HAP-1 (cell line): Measurements from ENCODE around the gene IFIT3.

Source experiments
- DNase-seq, 2 experiments: peaks; one replicate each; pipeline ENCODE4 v3.0.0-alpha.2; 2016 to 2020; ENCODE audit warnings: low spot score in 2 of 2
- H3K27me3 ChIP-seq: fragments of 250-450 bp; sonication (Bioruptor Pico); 2 replicates; pipeline ENCODE4 v1.5.1; 2020; ENCODE audit warnings: low read depth, mild to moderate bottlenecking, moderate library complexity
- H3K36me3 ChIP-seq: fragments of 250-450 bp; sonication (Bioruptor Pico); replicated peaks from 2 replicates; pipeline ENCODE4 v1.5.1; 2020; ENCODE audit warnings: mild to moderate bottlenecking
- H3K4me1 ChIP-seq: fragments of 250-450 bp; sonication (Bioruptor Pico); 2 replicates; pipeline ENCODE4 v1.5.1; 2020; ENCODE audit warnings: mild to moderate bottlenecking
- H3K4me3 ChIP-seq: fragments of 250-450 bp; sonication (Bioruptor Pico); 2 replicates; pipeline ENCODE4 v1.5.1; 2020; ENCODE audit warnings: mild to moderate bottlenecking, moderate library complexity
- H3K9me3 ChIP-seq: fragments of 250-450 bp; sonication (Bioruptor Pico); 2 replicates; pipeline ENCODE4 v1.5.1; 2020; ENCODE audit warnings: mild to moderate bottlenecking, moderate library complexity
- in situ Hi-C: fragments of 300-500 bp; cut with MboI; formaldehyde crosslinking; loops from 3 replicates; pipeline ENCODE4 v1.14.3; 2020; ENCODE audit warnings: low sequenced_read_pairs, inconsistent platforms, mixed read lengths

IFIT3 gene

GRCh38 chr10:89297356-89297755 is 30.4 kb upstream of the IFIT3 start:
- Histone ChIP-seq H3K9me3 (no peaks in the 10 kb centered on the region), H3K4me1 (peaks cover 7% of the 10 kb centered on the region), H3K36me3 (no peaks in the 10 kb centered on the region), H3K4me3 (no peak overlapping the region), H3K27me3 (no peaks in the 10 kb centered on the region)
- no peak for DNase-seq
- in situ Hi-C loops: no loop called here

GRCh38 chr10:89297791-89298190 is 30.0 kb upstream of the IFIT3 start:
- no peak for DNase-seq
- Histone ChIP-seq H3K9me3 (no peaks in the 10 kb centered on the region), H3K36me3 (no peaks in the 10 kb centered on the region), H3K4me1 (peaks cover 10% of the 10 kb centered on the region), H3K27me3 (no peaks in the 10 kb centered on the region), H3K4me3 (no peak overlapping the region)
- in situ Hi-C loops: no loop called here

- peaks cover 10% of the 10 kb centered on the region for H3K4me1 ChIP-seq
- H3K27me3 ChIP-seq: no peaks in the 10 kb centered on the region
- in situ Hi-C loops: no loop called here
- no peak overlapping the region for H3K4me3 ChIP-seq
- no peaks in the 10 kb centered on the region for H3K9me3 ChIP-seq
- H3K36me3 ChIP-seq: no peaks in the 10 kb centered on the region
- DNase-seq: no peak
Observed at GRCh38 chr10:89299031-89299430, 28.8 kb upstream of the IFIT3 start.

- Histone ChIP-seq H3K36me3 (no peaks in the 10 kb centered on the region), H3K27me3 (no peaks in the 10 kb centered on the region), H3K9me3 (no peaks in the 10 kb centered on the region), H3K4me1 (peaks cover 10% of the 10 kb centered on the region), H3K4me3 (no peak overlapping the region)
- in situ Hi-C loops: no loop called here
- no peak for DNase-seq
Observed at GRCh38 chr10:89301232-89301631, 26.6 kb upstream of the IFIT3 start.

- H3K4me3 ChIP-seq: peak within 1 kb of the TSS; percentile 11
- H3K27me3 ChIP-seq: no peaks in the 10 kb centered on the region
- no peaks in the 10 kb centered on the region for H3K36me3 ChIP-seq
- DNase-seq: peak in 1 of 2 experiments; percentile 21
- in situ Hi-C loops: no loop called here
- H3K9me3 ChIP-seq: no peaks in the 10 kb centered on the region
- peaks cover 10% of the 10 kb centered on the region for H3K4me1 ChIP-seq
Observed at GRCh38 chr10:89301721-89302445, 25.9 kb upstream of the IFIT3 start, which contains the start of gene IFIT2. Gene IFIT2 (plus strand): TSS chr10:89302046. CDS start chr10:89302124, 78 bp downstream.

- in situ Hi-C loops: no loop called here
- Histone ChIP-seq H3K36me3 (no peaks in the 10 kb centered on the region), H3K9me3 (no peaks in the 10 kb centered on the region), H3K4me1 (peaks cover 10% of the 10 kb centered on the region), H3K27me3 (no peaks in the 10 kb centered on the region), H3K4me3 (no peak overlapping the region)
- DNase-seq: no peak
Observed at GRCh38 chr10:89302625-89303024, 25.2 kb upstream of the IFIT3 start.

GRCh38 chr10:89303161-89303560 is 24.6 kb upstream of the IFIT3 start:
- in situ Hi-C loops: no loop called here
- Histone ChIP-seq H3K27me3 (no peaks in the 10 kb centered on the region), H3K4me1 (peaks cover 10% of the 10 kb centered on the region), H3K36me3 (no peaks in the 10 kb centered on the region), H3K4me3 (no peak overlapping the region), H3K9me3 (no peaks in the 10 kb centered on the region)
- DNase-seq: no peak

GRCh38 chr10:89304026-89304425 is 23.8 kb upstream of the IFIT3 start:
- Histone ChIP-seq H3K27me3 (no peaks in the 10 kb centered on the region), H3K4me1 (peaks cover 10% of the 10 kb centered on the region), H3K9me3 (no peaks in the 10 kb centered on the region), H3K4me3 (no peak overlapping the region), H3K36me3 (no peaks in the 10 kb centered on the region)
- DNase-seq: no peak
- in situ Hi-C loops: no loop called here

GRCh38 chr10:89304446-89304845 is 23.4 kb upstream of the IFIT3 start:
- H3K4me1 ChIP-seq: peaks cover 10% of the 10 kb centered on the region
- H3K9me3 ChIP-seq: no peaks in the 10 kb centered on the region
- no peak for DNase-seq
- H3K36me3 ChIP-seq: no peaks in the 10 kb centered on the region
- no peak overlapping the region for H3K4me3 ChIP-seq
- in situ Hi-C loops: no loop called here
- H3K27me3 ChIP-seq: no peaks in the 10 kb centered on the region

GRCh38 chr10:89304925-89305324 is 22.9 kb upstream of the IFIT3 start:
- H3K4me1 ChIP-seq: peaks cover 10% of the 10 kb centered on the region
- H3K4me3 ChIP-seq: no peak overlapping the region
- in situ Hi-C loops: no loop called here
- no peaks in the 10 kb centered on the region for H3K9me3 ChIP-seq
- no peaks in the 10 kb centered on the region for H3K27me3 ChIP-seq
- DNase-seq: no peak
- H3K36me3 ChIP-seq: no peaks in the 10 kb centered on the region

- no peak for DNase-seq
- H3K4me1 ChIP-seq: peaks cover 10% of the 10 kb centered on the region
- H3K9me3 ChIP-seq: no peaks in the 10 kb centered on the region; the same call in 1 of the 2 replicates
- H3K4me3 ChIP-seq: no peak overlapping the region
- in situ Hi-C loops: no loop called here
- H3K27me3 ChIP-seq: no peaks in the 10 kb centered on the region
- no peaks in the 10 kb centered on the region for H3K36me3 ChIP-seq
Observed at GRCh38 chr10:89305766-89306433, 21.9 kb upstream of the IFIT3 start.

- peaks cover 6% of the 10 kb centered on the region for H3K4me1 ChIP-seq
- in situ Hi-C loops: no loop called here
- DNase-seq: no peak
- no peaks in the 10 kb centered on the region; the same call in 1 of the 2 replicates for H3K9me3 ChIP-seq
- H3K36me3 ChIP-seq: no peaks in the 10 kb centered on the region
- no peak overlapping the region for H3K4me3 ChIP-seq
- no peaks in the 10 kb centered on the region for H3K27me3 ChIP-seq
Observed at GRCh38 chr10:89306434-89307268, 21.1 kb upstream of the IFIT3 start.

GRCh38 chr10:89307269-89307577 is 20.6 kb upstream of the IFIT3 start:
- Histone ChIP-seq H3K4me3 (no peak overlapping the region), H3K27me3 (no peaks in the 10 kb centered on the region), H3K9me3 (no peaks in the 10 kb centered on the region; the same call in 1 of the 2 replicates), H3K36me3 (no peaks in the 10 kb centered on the region), H3K4me1 (peaks cover 4% of the 10 kb centered on the region)
- no peak for DNase-seq
- in situ Hi-C loops: no loop called here

GRCh38 chr10:89308266-89308665 is 19.5 kb upstream of the IFIT3 start:
- H3K4me1 ChIP-seq: no peaks in the 10 kb centered on the region
- H3K9me3 ChIP-seq: no peaks in the 10 kb centered on the region; the same call in 1 of the 2 replicates
- H3K27me3 ChIP-seq: no peaks in the 10 kb centered on the region
- H3K36me3 ChIP-seq: no peaks in the 10 kb centered on the region
- no peak for DNase-seq
- in situ Hi-C loops: no loop called here
- no peak overlapping the region for H3K4me3 ChIP-seq
